ENCODE measurements around the gene CEBPA.
"Not testable (repeated sequence)": the region's sequence is repeated elsewhere in the genome, so short reads cannot be mapped to it uniquely, and the experiment has no call there.

Gene CEBPA

DNA sequence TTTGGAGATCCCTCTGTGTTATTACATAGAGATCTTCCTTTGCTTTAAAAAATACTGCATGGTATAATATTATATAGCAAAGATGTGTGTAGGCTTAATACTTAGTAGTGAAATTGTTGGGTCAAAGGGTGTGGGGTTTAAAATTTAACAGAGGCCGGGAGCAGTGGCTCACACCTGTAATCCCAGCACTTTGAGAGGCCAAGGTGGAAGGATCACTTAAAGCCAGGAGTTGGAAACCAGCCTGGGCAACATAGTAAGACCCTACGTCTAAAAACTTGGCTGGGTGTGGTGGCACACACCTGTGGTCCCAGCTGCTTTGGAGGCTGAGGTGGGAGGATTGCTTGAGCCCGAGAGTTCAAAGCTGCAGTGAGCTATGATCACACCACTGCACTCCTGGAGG is 22.3 kb upstream of the CEBPA start:
- no peak for DNase-seq (ENCODE audit: low spot score)

DNA sequence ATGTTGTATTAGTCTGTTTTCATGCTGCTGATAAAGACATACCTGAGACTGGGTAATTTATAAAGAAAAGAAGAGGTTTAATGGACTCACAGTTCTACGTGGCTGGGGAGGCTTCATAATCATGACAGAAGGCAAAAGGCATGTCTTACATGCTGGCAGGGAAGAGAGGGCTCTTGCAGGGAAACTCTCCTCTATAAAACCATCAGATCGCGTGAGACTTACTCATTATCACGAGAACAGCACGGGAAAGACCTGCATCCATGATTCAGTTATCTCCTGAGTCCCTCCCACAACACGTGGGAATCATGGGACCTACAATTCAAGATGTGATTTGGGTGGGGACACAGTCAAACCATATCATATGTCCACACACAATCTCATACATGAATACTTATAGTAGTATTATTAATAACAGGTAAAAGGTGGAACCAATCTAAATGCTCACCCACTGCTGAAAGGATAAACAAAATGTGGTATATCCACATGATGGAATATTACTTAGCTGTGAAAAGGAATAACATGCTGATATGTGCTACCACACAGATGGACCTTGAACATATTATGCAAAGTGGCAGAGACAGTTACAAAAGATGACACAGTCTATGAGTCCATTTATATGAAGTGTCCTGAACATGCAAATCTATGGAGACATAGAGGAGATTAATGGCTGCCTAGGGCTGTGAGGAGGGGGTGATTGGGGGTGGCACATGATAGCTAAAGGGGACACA is 20.9 kb upstream of the CEBPA start:
- no peak for DNase-seq (ENCODE audit: low spot score)

DNA sequence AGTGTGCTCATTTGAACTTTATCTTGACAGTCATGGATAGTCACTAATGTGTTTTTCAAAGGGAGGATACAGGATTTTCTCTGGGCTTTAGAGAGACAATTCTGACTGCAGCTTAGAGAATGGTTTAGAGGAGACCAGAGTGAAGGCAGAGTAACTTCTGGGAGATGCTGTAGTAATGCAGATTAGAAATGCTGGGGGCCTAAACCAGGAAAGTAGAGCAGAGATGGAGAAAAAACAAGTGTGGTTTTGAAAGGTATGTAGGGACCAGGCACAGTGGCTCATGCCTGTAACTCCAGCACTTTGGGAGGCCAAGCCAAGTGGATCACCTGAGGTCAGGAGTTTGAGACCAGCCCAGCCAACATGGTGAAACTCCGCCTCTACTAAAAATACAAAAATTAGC is 18.3 kb upstream of the CEBPA start:
- DNase-seq (ENCODE audit: low spot score), result no peak

DNA sequence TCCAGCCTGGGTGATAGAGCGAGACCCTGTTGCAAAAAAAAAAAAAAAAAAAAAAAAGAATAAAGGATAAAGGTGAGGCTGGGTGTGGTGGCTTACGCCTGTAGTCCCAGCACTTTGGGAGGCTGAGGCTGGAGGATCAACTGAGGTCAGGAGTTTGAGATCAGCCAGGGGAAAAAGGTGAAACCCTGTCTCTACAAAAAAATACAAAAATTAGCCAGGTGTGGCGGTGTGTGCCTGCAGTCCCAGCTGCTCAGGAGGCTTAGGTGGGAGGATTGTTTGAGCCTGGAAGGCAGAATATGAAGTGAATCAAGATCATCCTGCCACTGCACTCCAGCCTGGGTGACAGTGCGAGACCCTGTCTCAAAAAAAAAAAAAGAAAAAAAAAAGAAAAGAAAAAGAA is 15.7 kb upstream of the CEBPA start:
- DNase-seq (ENCODE audit: low spot score), result not testable (repeated sequence)

DNA sequence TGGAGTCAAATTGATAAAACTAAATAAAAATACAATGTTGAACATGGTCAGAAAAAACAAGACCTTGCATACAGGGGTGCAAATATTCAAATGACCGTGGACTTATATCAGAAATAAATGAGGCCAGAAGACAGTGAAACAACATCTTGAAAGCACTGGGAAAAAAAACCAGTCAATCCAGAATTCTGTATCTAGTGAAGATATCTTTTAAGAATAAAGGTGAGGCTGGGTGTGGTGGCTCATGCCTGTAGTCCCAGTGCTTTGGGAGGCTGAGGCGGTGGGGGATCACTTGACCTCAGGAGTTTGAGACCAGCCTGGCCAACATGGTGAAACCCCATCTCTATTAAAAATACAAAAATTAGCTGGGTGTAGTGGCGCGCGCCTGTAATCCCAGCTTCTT is 15.2 kb upstream of the CEBPA start:
- no peak for DNase-seq (ENCODE audit: low spot score)

DNA sequence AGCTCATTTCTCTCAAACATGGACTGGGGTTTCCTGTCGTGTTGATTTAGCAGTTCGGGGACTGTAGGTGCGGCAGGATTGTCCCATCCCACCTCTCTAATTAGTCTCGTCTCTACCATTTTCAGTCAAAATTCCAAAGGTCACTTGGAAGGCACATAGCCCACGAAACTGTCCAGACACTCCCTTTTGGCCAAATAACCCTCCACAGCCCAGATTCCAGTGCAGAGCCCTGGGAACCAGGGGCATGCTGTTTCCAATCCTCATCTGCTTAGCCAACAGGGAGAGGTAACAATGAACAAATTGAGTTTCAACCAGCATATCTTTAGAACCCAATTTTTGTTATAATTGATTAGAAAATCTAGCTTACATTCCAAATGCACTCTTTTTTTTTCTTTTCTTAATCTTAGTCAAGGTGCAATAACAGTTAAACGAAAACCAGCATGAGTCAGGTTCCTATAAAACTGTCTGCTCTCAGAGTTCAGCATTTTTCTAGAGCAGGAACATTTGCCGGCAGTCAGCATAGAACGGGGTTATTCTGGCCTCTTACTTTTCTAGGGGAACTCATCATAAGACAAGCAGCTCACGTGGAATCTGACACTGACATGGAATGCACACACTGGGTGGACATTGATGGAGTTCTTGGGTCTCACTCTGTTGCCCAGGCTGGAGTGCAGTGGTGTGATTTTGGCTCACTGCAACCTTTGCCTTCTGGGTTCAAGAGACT is 14.4 kb upstream of the CEBPA start:
- no peak for DNase-seq (ENCODE audit: low spot score)

DNA sequence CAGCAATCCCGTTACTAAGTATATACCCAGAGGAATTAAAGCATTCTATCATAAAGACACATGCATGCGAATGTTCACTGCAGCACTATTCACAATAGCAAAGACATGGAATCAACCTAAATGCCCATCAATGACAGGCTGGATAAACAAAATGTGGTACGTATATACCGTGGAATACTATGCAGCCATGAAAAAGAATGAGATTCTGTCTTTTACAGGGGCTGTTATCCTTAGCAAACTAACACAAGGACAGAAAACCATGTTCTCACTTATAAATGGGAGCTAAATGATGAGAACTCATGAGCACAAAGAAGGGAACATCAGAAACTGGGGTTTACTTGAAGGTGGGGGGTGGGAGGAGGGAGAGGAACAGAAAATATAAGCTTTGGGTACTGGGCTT is 10.5 kb upstream of the CEBPA start:
- DNase-seq (ENCODE audit: low spot score), result not testable (repeated sequence)

DNA sequence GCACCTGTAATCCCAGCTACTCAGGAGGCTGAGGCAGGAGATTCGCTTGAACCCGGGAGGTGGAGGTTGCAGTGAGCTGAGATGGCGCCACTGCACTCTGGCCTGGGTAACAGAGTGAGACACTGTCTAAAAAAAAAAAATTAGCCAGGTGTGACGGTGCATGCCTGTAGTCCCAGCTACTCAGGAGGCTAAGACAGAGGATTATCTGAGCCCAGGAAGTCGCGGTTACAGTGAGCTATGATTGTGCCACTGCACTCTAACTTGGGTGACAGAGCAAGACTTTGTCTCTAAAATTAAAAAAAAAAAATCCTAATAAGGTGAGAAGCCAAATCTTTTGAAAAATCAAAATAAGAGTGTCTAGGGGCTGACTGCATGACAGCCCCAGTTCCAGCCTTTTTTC is 9.7 kb upstream of the CEBPA start:
- DNase-seq (ENCODE audit: low spot score), result no peak

DNA sequence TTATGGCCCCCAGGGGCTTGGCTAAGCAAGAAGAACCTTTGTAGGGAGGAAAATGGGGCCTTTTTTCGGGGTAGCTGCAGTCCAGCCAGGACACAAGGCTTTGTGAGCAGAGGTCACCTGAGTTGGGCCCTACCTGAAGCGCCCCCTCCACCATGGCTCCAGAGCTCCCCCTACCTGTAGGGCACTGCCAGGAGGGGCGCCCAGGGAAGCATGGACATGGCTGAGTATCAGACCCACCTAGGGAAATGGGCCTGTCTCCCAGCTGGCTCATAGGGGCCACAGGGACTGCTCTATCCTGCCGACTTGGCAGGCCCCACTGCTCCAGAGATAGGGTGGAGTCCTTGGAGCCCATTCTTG is 9.0 kb upstream of the CEBPA start:
- DNase-seq (ENCODE audit: low spot score), result no peak

DNA sequence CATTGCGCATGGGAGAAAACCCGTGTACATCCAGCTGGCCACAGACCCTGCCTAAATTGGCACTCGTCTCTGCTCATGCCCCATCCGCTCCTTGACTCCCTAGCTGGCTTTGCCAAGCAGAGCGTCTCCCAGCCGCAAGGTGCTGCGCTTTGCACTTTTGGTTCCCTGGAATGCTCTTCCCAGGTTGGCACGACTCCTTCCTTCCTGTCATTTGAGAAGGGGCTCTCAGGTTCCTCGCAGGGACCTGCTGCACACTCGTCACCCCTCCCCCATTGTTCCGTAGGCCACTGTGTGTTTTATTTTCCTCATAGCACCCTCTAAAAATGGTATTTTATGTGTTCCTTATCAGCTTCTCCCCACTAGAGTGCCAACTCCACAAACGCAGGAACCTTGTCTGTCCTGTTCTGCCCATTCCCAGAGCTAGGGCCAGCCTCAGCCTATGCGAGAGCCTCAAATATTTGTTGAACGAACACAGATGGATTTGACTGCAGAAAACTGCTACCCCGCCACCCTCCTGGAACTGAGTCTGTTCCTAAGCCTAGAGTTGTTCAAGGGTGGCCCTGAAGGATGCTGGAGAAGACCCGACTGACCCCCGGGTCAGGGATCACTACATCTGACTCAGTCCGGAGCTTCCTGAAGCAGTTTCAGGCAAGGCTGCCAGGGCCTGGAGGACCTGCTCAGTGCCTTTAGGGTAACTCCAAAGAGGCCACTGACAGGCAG is 8.4 kb upstream of the CEBPA start:
- no peak for DNase-seq (ENCODE audit: low spot score)

DNA sequence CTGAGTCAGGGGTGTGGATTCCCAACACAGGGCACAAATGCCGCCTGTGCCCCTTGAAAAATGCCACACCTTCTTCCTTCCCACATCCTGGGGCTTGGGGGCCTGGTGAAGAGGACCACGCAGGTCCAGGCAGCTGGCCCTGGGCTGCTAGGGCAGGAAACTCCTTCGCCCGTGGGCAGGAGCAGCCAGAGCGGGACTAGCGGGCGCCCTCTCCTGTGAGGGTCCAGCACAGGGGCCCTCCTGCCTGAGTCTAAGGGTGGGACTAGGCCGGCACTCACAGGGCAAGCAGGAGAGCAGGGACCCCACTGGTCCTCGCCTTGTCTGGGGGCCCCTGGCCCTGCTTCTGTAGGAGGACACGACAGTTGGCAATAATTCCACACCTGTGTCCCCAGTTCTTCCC is 7.5 kb upstream of the CEBPA start:
- DNase-seq (ENCODE audit: low spot score), result no peak

DNA sequence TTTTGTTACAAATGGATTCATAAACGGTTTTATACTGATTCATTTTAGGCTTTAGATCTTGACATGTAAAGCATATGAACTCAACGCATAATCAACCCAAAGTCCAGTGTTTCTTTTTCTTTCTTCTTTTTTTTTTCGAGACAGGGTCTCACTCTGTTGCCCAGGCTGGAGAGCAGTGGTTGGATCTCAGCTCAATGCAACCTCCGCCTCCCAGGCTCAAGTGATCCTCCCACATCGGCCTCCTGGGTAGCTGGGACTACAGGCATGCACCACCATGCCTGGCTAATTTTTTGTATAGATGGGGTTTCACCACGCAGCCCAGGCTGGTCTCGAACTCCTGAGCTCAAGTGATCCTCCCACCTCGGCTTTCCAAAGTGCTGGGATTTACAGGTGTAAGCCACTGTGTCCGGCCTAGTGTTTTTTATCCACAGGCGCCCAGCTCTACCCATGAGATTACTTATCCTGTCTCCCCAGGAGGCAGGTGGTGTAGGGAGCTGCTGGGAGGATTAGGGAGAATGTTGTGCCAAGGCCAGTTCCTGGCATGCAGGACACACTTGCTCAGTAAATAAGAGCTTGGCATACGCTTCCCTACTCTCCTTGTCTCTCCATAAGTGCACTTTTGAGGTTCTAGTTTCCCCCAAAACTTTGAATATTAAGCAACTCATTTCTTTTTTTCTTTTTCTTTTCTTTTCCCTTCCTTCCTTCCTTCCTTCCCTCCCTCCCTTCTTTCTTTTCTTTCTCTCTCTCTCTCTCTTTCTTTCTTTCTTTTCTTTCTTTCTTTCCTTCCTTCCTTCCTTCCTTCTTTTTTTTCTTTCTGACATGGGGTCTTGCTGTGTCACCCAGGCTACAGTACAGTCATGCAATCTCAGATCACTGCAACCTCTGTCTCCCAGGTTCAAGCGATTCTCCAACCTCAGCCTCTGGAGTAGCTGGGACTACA is 4.8 kb upstream of the CEBPA start:
- DNase-seq (ENCODE audit: low spot score), result no peak

DNA sequence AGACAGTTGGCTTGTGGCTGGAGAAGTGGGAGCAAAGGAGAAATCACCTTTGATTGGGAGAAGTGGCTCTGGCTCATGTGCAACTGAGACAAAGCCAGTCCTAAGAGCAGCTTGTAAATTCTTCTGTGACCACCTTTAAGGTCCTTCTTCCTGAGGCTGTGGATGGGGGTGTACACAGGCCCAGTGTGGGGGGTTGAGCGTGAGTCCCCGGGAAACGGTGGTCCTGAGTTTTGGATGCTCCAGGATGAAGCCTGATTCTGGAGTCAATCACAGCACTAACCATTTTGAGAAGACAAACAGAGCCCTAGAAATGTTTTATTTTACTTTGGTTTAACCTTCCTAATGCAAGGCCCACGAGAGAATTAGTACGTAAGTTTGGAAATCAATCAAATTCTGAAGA is 3.9 kb upstream of the CEBPA start:
- DNase-seq (ENCODE audit: low spot score), result no peak

DNA sequence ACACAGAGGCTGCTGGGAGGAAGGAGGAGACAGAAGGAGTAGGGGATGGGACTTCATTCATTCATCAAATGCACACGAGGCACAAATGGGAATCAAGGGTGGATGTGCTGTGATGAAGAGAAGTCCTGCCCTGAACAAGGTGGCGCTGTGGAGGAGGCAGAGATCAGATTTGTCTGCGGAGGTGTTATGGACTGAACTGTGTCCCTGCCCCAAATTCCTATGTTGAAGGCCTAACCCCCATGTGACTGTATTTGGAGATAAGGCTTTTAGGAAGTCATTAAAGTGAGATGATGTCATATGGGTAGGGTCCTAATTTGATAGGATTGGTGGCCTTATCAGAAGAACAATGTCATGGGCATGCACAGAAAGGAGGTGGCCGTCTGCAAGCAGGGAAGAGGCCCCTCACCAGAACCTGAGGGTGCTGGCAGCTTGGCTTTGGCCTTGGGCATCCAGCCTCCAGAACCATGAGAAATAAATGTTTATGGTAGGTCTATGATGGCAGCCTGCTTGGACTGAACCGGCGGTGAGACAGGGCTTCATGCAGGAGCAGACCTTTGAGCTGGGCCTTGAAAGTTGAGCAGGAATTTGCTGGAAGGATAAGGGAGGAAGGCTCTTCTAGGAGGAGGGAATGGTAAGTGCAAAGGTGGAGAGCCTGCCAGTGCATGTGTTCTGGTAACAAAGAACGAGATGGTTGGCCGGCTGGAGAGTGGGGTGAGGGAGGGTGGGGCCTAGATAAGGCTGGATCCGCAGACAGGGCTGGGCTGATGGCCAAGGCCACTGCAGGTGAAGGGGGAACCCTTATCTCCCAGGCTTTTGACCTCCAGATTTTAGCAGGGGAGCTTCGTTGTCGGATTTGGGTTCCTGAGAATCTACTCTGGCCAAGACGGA is 2.7 kb upstream of the CEBPA start:
- peak; percentile 2 for DNase-seq (ENCODE audit: low spot score)

DNA sequence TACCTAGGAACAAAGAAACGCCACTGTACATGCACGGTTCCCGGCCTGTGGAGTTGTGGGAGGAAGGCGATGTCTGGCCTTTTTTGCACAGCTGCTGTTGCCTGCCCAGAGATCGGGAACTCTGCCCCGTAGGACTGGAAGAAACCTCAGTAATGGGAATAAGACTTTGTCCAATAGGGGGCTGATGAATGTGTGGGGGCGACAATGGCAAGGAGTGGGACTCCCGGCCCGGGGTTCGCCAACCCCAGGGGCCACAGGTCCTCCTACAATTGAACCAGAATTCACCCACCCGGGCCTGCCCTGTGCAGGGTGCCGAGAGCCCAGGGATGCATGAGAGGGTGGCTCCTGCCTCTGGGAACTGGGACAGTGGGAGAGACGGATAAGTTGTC is 2.0 kb upstream of the CEBPA start:
- peak; percentile 4 for DNase-seq (ENCODE audit: low spot score)

DNA sequence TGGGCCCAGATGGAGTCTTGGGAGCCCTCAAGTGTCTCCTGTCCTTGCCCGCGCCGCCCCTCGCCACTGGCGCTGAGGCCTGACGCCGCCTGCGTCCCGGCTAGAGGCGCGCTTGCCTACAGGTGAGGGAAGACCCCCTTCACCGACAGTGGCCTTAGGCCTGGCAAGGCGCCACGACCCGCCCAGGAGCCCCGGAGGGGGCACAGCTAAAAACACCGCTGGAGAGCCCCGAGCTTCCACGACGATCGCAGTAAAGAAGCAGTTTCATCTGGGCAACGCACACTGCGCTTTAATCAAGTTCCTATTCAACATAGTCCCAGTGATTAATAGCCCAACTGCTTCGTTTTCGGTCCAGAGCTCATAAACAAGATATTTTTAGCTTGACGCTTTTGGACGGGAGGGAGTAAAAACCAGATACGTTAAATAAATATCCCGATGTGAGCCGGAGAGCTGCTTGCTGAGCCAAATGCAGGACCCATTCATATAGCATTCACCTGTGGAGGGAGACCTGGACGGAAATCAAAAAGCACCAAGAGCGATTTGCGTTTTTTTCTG is 1.5 kb upstream of the CEBPA start:
- peak; percentile 19 for DNase-seq (ENCODE audit: low spot score)

DNA sequence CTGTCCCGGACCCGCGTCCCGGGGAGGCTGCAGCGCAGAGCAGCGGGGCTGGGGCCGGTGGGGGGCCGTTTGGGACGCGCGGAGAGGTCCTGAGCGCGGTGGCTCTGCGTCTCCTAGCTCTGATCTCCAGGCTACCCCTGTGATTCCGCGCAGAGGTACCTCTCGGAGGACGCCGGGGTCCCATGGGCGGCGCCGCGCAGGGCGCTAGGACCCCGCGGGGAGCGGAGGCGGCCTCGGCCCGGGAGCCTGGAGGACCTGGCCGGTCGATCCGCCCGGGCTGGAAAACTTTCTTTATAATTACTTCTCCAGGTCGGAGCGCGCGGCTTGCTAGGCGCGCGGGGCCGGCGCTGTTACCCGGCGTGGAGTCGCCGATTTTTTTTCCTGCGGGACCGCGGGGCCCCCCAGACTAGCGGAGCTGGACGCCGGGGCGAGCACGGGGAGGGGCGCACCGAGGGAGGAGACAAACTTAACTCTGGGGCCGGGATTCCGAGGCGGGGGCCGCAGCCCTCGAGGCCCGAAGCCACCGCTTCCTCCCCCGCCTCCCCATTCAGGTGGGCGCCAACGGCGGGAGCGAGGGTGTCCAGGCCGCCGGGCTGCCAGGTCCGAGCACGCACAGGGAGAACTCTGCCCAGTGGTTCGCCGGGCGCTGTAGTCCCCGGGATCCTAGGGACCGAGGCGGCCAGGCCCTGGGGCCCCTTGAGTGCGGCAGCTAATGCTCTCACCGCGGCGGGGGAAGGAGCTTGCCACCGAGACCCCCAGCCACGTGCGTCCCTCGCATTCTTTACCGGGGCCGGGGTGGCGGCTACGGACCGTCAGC is 848 bp upstream of the CEBPA start:
- peak; percentile 69 for DNase-seq (ENCODE audit: low spot score)

DNA sequence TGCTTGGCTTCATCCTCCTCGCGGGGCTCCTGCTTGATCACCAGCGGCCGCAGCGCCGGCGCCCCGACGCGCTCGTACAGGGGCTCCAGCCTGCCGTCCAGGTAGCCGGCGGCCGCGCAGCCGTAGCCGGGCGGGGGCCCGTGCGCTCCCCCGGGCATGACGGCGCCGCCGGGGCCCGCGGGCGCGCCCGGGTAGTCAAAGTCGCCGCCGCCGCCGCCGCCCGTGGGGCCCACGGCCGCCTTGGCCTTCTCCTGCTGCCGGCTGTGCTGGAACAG is 497 bp downstream of the CEBPA start:
- no peak for DNase-seq (ENCODE audit: low spot score)

DNA sequence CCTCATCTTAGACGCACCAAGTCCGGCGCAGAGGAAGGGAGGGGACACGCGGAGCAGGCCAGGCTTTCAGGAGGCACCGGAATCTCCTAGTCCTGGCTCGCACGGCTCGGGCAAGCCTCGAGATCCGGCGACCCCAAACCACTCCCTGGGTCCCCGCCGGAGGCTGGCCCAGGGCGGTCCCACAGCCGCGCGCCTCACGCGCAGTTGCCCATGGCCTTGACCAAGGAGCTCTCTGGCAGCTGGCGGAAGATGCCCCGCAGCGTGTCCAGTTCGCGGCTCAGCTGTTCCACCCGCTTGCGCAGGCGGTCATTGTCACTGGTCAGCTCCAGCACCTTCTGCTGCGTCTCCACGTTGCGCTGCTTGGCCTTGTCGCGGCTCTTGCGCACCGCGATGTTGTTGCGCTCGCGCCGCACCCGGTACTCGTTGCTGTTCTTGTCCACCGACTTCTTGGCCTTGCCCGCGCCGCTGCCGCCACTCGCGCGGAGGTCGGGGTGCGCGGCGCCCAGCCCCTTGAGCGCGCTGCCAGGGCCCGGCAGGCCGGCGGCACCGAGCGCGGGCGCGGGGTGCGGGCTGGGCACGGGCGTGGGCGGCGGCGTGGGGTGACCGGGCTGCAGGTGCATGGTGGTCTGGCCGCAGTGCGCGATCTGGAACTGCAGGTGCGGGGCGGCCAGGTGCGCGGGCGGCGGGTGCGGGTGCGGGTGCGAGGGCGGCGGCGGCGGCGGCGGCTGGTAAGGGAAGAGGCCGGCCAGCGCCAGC is 1.0 kb downstream of the CEBPA start:
- DNase-seq (ENCODE audit: low spot score), result no peak

DNA sequence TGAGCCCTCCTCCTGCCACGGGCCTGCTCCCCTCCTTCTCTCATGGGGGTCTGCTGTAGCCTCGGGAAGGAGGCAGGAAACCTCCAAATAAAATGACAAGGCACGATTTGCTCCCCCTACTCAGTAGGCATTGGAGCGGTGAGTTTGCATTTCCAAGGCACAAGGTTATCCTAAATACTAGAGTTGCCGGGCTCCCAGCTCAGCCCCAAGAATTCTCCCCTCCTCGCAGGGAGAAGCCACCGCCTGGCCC is 1.5 kb downstream of the CEBPA start:
- DNase-seq (ENCODE audit: low spot score), result no peak

Data from hepatic stellate cell (primary cell).